Lower leg skin (tissue), 4 donors: ENCODE results near the gene MLH1. TPM values are rescaled to one million over a fixed set of nuclear protein-coding genes. Genes with fewer than 3 reads are reported as not detected.
"Not testable (repeated sequence)": the region's sequence is repeated elsewhere in the genome, so short reads cannot be mapped to it uniquely, and the experiment has no call there.

Source experiments
- DNase-seq, 2 donors: peaks; one replicate each; pipeline ENCODE4 v3.0.0-alpha.2; 2019; ENCODE audit warnings: low spot score in 2 of 2
- H3K4me3 ChIP-seq: fragments of 200-600 bp; sonication (generic); 2 replicates; pipeline ENCODE4 v1.5.1; 2017; ENCODE audit warnings: mild to moderate bottlenecking, low read depth; ENCODE audit not compliant: poor library complexity, severe bottlenecking
- CTCF ChIP-seq, 3 donors: fragments of 450-650 bp; IDR thresholded peaks; one replicate each; pipeline ENCODE4 v1.5.1; 2016; ENCODE audit warnings: antibody characterized with exemption in 3 of 3, mild to moderate bottlenecking in 3 of 3, moderate library complexity in 2 of 3
- POLR2A ChIP-seq, 2 donors: fragments of 450-650 bp; IDR thresholded peaks; one replicate each; pipeline ENCODE4 v1.6.1; 2016 to 2017; ENCODE audit warnings: antibody characterized with exemption in 2 of 2, mild to moderate bottlenecking in 1 of 2, moderate library complexity in 1 of 2
- WGBS, 2 donors: methylation state at CpG; one replicate each; pipeline ENCODE4 v1.1.5; 2018; 5-methylcytosine and 5-hydroxymethylcytosine counted together
- intact Hi-C: fragments of 100-400 bp; cut with DNase I; formaldehyde crosslinking; loops from one replicate; pipeline ENCODE4 v1.15.0; 2023; ENCODE audit warnings: low total_unique reads
- total RNA-seq, 4 donors: library from RNA; depleted of rRNA; stranded (reverse); fragments of >200 nt; gene quantifications; one replicate each; pipeline ENCODE4 v1.1.0, GENCODE V29; 2016

MLH1 gene
- total RNA-seq, 4 donors from 2014 or later, result 16.6 to 26.5 (median 20.8) TPM

GRCh38 chr3:36960502-36960901 is 32.8 kb upstream of the MLH1 start:
- peak in 1 of 2 donors; percentile 32 for DNase-seq
- no peak overlapping the region for H3K4me3 ChIP-seq
- TF ChIP-seq CTCF (IDR thresholded peaks at IDR 0.05) (no peak), POLR2A (IDR thresholded peaks at IDR 0.05) (no peak)
- intact Hi-C loops, result no loop called here
- WGBS, 2 donors, result 87 to 92% methylated on average over 4 of the region's 4 CpGs

GRCh38 chr3:36963008-36963407 is 30.3 kb upstream of the MLH1 start:
- intact Hi-C loops, H3K4me3 ChIP-seq: not testable (repeated sequence)
- peak in 1 of 2 donors; percentile 14 for DNase-seq
- WGBS, 2 donors, result 94% methylated on average over 7 of the region's 7 CpGs

GRCh38 chr3:36964331-36964730 is 29.0 kb upstream of the MLH1 start:
- no peak overlapping the region for H3K4me3 ChIP-seq
- DNase-seq, result no peak
- WGBS, 2 donors, result 88 to 91% methylated on average over 1 of the region's 1 CpG
- intact Hi-C loops, result no loop called here
- TF ChIP-seq CTCF (IDR thresholded peaks at IDR 0.05) (no peak), POLR2A (IDR thresholded peaks at IDR 0.05) (no peak)

GRCh38 chr3:36964817-36965216 is 28.5 kb upstream of the MLH1 start:
- no peak overlapping the region for H3K4me3 ChIP-seq
- intact Hi-C loops, result no loop called here
- no peak for DNase-seq
- no peak for TF ChIP-seq CTCF (IDR thresholded peaks at IDR 0.05)
- TF ChIP-seq POLR2A (IDR thresholded peaks at IDR 0.05), result no peak

GRCh38 chr3:36965440-36965839 is 27.9 kb upstream of the MLH1 start:
- peak in 1 of 2 donors; percentile 25 for DNase-seq
- intact Hi-C loops, result no loop called here
- H3K4me3 ChIP-seq, result no peak overlapping the region
- WGBS, 2 donors, result 57 to 58% methylated on average over 3 of the region's 3 CpGs
- no peak for TF ChIP-seq CTCF (IDR thresholded peaks at IDR 0.05)
- TF ChIP-seq POLR2A (IDR thresholded peaks at IDR 0.05), result no peak

GRCh38 chr3:36969085-36969484 is 24.2 kb upstream of the MLH1 start:
- no peak for TF ChIP-seq POLR2A (IDR thresholded peaks at IDR 0.05)
- TF ChIP-seq CTCF (IDR thresholded peaks at IDR 0.05), result no peak
- intact Hi-C loops, result no loop called here

More at GRCh38 chr3:36969085-36969484, 24.2 kb upstream of the MLH1 start:
- DNase-seq, result no peak
- H3K4me3 ChIP-seq, result no peak overlapping the region
- WGBS, 2 donors, result 65 to 74% methylated on average over 4 of the region's 4 CpGs
